ENCODE data around the gene KCTD1.

DNA sequence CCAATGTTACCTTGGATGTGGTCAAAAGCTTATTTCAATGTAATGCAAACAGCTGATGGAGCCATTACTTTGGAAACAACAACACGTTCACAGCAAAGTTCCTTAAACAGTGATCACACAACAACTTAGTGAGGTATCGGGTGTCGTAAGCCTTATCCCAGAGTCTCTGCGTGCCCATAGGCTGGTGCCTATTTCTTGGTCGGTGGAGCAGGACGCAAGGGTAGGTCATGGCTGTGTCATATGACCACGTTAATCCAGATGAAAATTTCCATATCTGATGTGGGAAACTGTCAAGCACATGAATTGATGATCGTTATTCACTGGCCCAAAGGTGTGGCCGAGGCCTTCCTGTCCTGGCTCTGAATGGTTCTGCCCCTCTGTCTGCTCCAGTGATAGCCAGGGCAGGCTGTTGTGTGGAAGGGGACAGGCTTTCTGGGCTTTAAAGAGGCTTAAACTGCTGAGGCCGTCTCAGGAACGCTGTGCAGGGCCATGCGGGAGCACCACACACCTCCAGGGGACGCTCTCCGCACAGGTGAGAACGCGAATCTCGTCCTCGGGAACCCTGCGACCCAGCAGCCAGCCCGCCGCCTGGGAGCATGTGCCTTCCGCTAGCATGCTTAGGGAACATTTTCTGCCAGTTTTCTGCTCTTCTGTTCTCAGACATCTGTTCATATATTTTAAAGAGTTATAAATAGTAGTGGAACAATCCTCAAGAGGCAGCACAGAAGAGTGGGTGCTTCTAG is 90.6 kb downstream of the KCTD1 start:
- TF ChIP-seq POLR2A (IDR thresholded peaks at IDR 0.05), result no peak
- TF ChIP-seq, protein P1, sequence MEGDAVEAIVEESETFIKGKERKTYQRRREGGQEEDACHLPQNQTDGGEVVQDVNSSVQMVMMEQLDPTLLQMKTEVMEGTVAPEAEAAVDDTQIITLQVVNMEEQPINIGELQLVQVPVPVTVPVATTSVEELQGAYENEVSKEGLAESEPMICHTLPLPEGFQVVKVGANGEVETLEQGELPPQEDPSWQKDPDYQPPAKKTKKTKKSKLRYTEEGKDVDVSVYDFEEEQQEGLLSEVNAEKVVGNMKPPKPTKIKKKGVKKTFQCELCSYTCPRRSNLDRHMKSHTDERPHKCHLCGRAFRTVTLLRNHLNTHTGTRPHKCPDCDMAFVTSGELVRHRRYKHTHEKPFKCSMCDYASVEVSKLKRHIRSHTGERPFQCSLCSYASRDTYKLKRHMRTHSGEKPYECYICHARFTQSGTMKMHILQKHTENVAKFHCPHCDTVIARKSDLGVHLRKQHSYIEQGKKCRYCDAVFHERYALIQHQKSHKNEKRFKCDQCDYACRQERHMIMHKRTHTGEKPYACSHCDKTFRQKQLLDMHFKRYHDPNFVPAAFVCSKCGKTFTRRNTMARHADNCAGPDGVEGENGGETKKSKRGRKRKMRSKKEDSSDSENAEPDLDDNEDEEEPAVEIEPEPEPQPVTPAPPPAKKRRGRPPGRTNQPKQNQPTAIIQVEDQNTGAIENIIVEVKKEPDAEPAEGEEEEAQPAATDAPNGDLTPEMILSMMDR (IDR thresholded peaks at IDR 0.05), result no peak
